NOMO-1 treated with DMSO at 0.1 percent for 48 hours (cell line): ENCODE measurements around the gene NRAP.
A peak's percentile ranks its signal among the peaks of the same experiment; 100 is the strongest.
"Not testable (repeated sequence)": the region's sequence is repeated elsewhere in the genome, so short reads cannot be mapped to it uniquely, and the experiment has no call there.

Experiments
- DNase-seq: peaks from one replicate; lab custom pipeline; 2025; ENCODE audit not compliant: unreplicated experiment; lab: John Stamatoyannopoulos, UW

NRAP gene

GRCh38 chr10:113681533-113682470 is 18.0 kb upstream of the NRAP start:
- DNase-seq: no peak

- DNase-seq: peak; percentile 66
Measured at GRCh38 chr10:113680190-113681111, 16.6 kb upstream of the NRAP start.

GRCh38 chr10:113679463-113680189 is 15.8 kb upstream of the NRAP start, which contains the start of gene CASP7:
Gene CASP7, plus strand, starts transcription at chr10:113679912. Its CDS starts 17,582 bp downstream, at chr10:113697494.
- peak; percentile 88 for DNase-seq

- peak; percentile 16 for DNase-seq
Measured at GRCh38 chr10:113666682-113667252, 2.9 kb upstream of the NRAP start.

GRCh38 chr10:113665806-113666354 is 2.0 kb upstream of the NRAP start:
- no peak for DNase-seq

GRCh38 chr10:113665352-113665751 is 1.5 kb upstream of the NRAP start:
- DNase-seq: no peak

- no peak for DNase-seq
Measured at GRCh38 chr10:113663142-113663541, 699 bp downstream of the NRAP start.

- no peak for DNase-seq
Measured at GRCh38 chr10:113661332-113661731, 2.5 kb downstream of the NRAP start.

GRCh38 chr10:113657544-113657943 is 6.3 kb downstream of the NRAP start:
- DNase-seq: no peak

GRCh38 chr10:113656896-113657295 is 6.9 kb downstream of the NRAP start:
- DNase-seq: no peak

- not testable (repeated sequence) for DNase-seq
Measured at GRCh38 chr10:113652456-113652855, 11.4 kb downstream of the NRAP start.

- no peak for DNase-seq
Measured at GRCh38 chr10:113651898-113652297, 11.9 kb downstream of the NRAP start.

GRCh38 chr10:113651021-113651420 is 12.8 kb downstream of the NRAP start:
- DNase-seq: no peak

GRCh38 chr10:113650172-113650571 is 13.7 kb downstream of the NRAP start:
- DNase-seq: no peak

- no peak for DNase-seq
Measured at GRCh38 chr10:113648478-113648877, 15.4 kb downstream of the NRAP start.

- DNase-seq: no peak
Measured at GRCh38 chr10:113647812-113648211, 16.0 kb downstream of the NRAP start.

GRCh38 chr10:113646336-113647201 is 17.3 kb downstream of the NRAP start:
- no peak for DNase-seq

- no peak for DNase-seq
Measured at GRCh38 chr10:113644185-113645120, 19.4 kb downstream of the NRAP start.
